Measurements from ENCODE around the gene GLDN.

DNA sequence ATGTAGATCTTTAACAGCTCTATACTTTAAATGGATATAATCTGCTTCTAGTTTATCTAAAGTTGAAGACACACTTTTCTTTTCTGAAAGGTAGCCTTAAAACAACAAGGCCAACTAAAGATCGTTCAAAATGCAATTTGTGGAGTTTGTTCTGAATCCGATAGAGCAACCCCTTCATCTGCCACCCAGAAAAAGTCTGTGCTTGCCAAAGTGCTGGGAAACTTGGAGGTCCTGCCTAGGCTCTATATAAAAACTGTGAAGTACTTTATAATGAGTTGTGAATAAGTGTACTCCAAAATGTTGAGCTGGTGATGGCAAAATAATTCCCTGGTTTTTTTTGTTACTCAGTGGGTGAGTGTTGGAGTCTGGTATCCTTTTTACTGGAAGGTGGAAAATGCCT lies 12.5 kb downstream of the GLDN start:
- TF ChIP-seq, protein P1, sequence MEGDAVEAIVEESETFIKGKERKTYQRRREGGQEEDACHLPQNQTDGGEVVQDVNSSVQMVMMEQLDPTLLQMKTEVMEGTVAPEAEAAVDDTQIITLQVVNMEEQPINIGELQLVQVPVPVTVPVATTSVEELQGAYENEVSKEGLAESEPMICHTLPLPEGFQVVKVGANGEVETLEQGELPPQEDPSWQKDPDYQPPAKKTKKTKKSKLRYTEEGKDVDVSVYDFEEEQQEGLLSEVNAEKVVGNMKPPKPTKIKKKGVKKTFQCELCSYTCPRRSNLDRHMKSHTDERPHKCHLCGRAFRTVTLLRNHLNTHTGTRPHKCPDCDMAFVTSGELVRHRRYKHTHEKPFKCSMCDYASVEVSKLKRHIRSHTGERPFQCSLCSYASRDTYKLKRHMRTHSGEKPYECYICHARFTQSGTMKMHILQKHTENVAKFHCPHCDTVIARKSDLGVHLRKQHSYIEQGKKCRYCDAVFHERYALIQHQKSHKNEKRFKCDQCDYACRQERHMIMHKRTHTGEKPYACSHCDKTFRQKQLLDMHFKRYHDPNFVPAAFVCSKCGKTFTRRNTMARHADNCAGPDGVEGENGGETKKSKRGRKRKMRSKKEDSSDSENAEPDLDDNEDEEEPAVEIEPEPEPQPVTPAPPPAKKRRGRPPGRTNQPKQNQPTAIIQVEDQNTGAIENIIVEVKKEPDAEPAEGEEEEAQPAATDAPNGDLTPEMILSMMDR (IDR thresholded peaks at IDR 0.05; ENCODE audit: low read length), result no peak
- TF ChIP-seq EZH2 (optimal IDR thresholded peaks at IDR 0.05; ENCODE audit: low read depth, low read length), result no peak
- no peak for TF ChIP-seq EZH2phosphoT487 (IDR thresholded peaks at IDR 0.05; ENCODE audit: low read length)
